ENCODE data around the gene CNOT4.

The CNOT4 gene

DNA sequence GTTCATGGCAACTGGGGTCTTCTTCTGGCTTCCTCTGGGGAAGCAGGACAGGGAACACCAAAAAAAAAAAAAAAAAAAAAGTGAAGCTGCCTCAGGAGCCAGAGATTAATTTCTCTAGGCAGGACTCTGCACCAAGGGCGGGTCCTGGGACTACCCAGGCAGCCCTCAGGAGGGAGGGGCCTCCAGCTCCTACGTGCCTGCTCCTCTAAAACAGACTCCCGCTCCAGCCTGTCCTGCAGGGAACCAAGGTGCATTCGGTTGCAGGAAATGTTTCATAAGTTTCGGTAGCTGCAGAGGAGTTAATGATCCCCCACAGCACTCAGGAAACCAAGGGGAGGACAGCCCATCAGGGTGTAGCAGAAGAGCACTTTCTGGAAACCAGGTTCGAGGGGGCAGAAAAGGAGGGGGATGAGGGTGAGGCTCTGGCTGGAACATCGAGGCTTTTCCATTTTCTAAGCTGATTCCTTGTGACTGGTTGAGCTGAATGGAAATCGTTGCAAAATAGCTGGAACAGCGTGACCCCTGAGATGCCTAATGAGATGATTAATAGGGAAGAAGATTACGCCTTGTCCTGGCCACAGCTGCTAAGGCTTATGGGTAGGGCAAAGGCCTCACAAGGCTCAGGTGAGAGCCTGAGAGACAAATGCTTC is 192.1 kb downstream of the CNOT4 start:
- DNase-seq, result no peak

DNA sequence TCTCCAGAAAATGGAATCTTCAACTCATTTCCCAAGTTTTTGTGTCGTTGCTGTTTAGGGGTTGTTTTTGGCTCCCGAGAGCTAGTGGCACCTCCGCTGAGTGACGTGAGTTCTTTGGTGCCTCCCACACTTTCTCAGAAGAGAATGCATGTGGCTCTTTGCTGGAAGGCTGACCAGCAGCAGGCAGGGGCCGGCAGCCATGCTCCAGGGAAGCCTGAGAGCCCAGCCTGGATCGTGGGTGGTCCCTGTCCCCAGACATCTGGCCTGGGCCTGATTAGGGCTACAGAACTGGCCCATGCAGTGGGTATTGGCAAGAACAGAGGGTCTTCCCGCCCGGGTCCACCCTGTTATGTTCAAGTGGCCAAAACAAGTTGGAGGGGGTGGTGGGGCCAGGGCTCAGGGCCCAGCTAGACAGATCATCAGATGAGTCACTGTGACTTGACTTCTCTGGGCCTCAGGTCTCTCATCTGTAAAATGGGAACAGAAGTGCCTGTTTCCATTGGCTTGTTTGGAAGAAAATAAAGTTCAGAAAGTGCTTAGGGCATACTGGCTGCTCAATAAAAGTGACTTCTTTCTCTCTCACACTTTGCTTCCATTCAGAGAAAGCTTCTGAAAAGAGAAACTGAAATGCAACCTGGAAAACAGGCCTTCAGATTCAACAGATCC is 193.1 kb downstream of the CNOT4 start:
- no peak for DNase-seq

DNA sequence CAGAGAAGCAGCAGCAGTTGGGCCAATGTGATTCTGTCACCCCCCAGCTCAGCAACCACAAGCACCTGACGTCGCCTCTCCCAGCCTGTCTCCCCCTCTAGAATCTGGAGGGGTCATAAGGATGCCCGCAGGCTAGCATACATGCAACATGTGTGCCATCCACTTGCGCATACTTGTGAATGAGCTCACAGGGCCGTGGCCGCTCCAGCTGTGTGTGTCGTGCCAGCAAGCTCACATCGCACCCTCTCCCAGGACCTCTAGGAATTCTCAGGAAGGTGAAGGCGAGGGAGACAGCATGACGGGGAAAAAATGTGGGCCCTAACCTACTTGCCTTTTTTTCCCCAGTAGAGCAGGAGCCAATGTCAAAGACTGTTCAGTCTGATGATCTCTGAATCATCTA is 195.9 kb downstream of the CNOT4 start:
- DNase-seq, result no peak
